Prostate gland (tissue), 2 donors: ENCODE results near the gene SSRP1.

Source experiments
- CTCF ChIP-seq, 4 experiments: fragments of 200-600 bp in 2 of 4; fragments of 450-650 bp in 2 of 4; sonication (generic) in 2 of 4; IDR thresholded peaks; 1 replicate in 3 of 4; 2 replicates in 1 of 4; pipeline ENCODE4 v1.5.1; 2016 to 2019; ENCODE audit warnings: antibody characterized with exemption in 4 of 4, mild to moderate bottlenecking in 2 of 4, moderate library complexity in 2 of 4
- POLR2A ChIP-seq: fragments of 450-650 bp; IDR thresholded peaks from one replicate; pipeline ENCODE4 v1.6.1; 2016; ENCODE audit warnings: antibody characterized with exemption, mild to moderate bottlenecking
- POLR2AphosphoS5 ChIP-seq: sonication (generic); formaldehyde crosslinking; IDR thresholded peaks from one replicate; pipeline ENCODE4 v1.6.1; 2017; ENCODE audit warnings: antibody characterized with exemption

GRCh38 chr11:57288771-57289579, 46.7 kb downstream of the SSRP1 start:
- TF ChIP-seq CTCF (IDR thresholded peaks at IDR 0.05) (no peak), POLR2A (no peak), POLR2AphosphoS5 (no peak)
